SHP77 (cell line): ENCODE results near the gene BLID.

Experiments
- DNase-seq, 2 experiments: peaks; one replicate each; lab custom pipeline; 2025; lab: John Stamatoyannopoulos, UW

The BLID gene

DNA sequence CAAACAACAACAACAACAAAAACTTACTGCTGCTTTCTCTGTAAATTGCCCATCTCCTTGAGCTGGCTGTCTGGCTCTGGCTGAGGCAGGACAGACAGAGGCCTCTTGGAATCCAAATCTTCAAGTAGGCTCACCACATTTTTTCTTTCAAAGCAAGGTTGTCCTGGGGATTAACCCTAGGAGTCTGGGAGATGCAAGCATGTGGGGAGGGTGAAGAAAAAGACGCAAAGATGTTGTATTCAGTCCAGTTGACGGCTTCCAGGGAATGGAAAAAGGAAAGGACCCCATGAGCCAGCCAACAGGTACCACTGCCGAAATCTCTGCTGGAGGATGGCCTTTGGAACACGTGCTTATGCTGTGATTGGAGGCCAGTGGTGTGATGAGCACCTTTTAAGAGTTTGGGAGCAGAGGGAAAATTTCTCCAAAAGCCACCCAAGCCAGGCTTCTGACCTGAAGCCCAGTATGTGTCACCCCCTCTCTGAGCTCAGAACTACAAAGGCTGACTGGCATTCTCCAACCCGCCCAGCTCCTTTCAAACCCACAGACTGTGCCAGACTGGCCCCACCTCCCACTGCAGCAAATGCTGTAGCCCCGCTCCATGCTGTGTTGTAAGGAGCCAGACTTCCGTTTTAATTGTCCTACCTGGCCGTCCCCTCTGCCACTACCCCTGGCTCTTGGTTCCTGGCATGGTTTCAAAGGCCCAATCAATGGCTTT is 10.8 kb downstream of the BLID start:
- DNase-seq = no peak

DNA sequence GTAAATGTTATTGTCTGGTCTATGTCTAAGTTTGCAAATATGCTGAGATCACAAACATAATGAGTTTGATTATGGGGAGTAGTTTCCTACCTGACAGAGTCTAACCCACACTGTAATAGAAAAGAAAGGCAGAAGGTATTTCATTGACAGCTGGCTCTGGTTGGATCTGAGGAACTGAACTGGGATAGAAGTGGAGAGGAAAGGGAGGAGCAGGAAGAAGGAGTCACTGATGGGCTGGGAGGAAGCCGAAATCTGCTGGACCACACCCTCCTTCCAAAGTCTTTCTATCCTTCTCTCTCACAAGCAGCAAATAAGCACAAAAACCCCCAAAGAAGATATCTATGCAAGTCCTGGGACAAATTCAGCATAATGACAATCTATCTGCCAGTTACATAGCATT is 11.7 kb downstream of the BLID start:
- DNase-seq = no peak

DNA sequence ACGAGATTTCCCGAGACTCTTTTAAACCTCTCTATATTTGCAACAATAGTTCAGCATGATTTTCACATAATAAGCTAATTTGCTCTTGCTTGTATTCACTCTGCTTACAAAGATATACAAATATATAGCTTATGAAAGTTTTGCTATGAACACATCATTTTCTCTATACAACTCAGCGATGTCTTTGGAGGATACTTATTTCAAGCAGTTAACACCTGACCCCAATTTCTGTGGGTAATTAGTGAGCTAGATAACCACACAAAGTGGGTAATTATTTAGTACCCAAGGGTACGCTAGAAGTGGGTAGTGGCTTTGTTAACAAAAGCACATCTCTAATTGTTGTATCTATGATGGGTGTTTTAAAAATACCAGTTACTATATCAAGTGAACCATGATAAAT is 12.3 kb downstream of the BLID start:
- DNase-seq = no peak

DNA sequence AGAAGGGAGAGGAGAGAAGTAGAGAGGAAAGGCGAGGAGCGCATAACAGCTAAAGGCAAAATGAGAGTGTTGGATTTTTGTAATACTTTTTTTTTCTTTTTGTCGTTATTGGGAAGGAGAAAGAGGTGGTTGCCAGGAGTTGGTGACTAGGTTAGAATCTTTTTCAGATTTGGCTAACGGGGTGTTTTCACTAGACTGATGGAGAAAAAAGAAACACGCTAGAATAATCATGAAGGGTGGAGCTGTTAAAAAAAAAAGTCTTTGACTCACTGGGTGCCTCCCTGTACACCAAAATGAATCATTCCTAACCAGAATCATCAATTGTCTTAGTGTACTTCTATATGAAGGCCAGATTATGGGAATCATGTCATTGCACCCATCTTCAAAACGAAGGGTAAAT is 12.7 kb downstream of the BLID start:
- no peak for DNase-seq

DNA sequence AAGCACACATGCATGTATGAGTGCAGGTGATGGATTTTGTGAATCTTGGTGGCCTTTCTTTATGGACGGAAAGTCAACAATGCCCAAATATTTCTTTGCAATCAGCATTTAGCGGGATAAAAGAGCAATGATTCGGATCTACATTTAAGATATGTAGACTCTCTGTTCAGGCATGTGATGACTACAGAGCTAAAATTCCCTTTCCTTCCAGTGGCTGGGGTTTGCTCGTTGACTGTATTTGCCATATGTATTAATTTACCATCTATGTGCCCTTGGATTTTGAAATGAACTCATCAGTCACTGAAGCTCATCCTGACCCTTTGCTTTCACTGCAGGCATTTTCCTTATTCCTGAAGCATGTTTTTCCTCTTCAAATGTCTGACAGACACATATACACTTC is 13.6 kb downstream of the BLID start:
- DNase-seq = no peak

DNA sequence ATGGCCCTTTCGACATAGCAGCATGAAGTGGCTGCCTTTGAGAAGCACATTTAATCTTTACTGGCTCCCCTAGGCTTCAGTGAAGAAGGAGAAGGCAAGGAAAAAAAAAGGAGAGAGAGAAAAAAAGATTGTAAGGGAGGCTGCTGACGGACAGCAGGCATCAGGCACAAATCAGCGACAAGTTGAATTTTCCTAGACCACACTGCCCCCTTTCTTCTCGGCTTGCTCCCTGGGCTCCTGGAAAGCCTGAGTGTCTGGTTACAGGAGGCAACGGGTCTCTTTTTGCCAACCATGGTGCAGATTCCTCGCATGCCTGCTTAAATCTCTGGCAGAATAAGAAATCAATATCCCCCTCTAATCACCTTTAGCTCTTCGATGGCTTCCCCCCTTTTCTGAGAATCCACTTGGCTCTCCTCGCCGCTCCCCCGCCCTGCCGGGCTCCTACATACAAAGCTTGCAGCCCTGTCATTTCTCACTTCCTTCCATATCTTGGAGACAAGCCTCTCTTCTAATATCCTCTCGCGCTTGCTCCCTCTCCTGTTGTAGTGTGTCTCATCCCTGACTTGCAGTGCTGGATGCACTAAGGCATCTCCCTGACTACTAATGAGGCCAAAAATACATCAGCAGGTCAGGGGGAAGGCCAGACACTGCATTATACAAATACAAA is 14.3 kb downstream of the BLID start:
- no peak for DNase-seq

DNA sequence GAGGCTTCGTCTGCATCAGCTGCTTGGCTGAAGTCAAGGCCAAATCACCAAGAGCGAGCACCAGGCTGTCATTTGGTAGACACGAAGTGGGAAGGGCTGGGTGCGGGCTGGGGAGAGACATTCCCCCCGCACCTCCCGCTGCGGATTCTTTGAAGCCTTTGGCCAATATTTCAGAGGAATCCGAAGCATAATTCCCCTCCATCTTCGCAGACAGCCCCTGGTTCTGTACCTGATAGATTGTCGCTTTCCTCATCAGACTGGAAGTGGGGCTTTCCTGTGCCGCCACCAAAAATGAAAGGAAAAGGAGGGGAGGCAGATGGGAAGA is 15.3 kb downstream of the BLID start:
- no peak for DNase-seq

DNA sequence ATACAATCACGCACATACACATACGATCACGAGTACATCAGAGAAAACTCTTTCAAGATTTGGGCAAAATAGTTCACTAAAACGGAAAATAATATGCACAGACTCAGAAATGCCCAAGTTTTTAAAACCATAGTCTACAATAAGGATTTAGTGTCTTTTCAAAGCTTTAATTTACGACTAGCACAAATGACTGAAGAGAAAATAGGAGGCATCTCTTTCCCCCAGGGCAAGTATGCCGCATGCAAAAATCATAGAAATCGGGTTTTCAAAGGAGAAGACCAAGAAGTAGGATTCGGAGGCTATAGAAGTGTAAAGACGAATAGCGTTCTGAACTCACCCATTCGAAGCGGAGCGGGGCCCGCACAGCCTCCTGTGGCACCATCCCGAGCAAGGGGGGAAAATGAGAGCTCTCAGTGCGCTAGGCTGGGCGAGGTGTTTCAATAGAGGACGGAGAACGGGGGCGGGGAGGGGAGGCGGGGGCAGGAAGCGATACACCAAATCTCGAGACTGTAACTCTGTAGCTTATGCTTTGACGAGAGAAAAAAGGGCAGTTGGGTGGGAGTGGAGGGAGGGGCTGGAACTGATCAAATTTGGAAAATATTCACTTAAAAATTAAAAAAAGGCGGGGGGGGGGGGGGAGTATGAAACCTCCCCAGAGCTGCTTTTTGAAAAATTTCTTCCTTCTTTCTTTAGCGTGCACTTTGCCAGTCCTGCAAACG is 15.8 kb downstream of the BLID start:
- no peak for DNase-seq

DNA sequence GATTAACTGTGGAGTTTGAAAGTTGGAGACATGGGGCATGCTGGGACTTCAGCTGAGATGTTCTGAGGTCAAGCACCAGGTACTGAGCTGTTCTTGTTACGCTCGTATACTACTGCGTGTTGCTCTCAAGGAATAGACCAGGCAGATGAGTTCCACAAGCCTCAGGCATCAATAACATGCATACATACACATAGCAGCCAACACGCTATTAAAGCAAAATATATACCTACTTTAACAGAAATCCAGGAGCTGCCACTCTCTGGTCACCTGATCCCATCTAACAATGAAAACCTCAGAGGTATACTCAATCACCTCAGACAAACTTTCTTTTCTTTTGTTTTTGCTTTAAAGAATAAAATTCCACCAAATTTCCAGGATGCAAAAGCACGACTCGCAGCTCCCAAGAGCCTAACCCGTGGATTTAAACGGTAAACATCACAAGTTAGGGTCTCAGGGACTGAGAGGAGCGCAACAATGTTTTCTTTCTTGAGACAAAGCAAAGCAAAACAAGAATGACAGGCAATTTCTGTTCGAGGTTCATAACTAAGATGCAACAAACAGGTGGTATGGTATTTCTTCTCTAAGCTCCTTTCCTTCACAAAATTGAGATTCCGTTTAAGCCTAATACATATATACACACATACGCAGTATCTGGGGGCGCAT is 16.5 kb downstream of the BLID start:
- DNase-seq = no peak

DNA sequence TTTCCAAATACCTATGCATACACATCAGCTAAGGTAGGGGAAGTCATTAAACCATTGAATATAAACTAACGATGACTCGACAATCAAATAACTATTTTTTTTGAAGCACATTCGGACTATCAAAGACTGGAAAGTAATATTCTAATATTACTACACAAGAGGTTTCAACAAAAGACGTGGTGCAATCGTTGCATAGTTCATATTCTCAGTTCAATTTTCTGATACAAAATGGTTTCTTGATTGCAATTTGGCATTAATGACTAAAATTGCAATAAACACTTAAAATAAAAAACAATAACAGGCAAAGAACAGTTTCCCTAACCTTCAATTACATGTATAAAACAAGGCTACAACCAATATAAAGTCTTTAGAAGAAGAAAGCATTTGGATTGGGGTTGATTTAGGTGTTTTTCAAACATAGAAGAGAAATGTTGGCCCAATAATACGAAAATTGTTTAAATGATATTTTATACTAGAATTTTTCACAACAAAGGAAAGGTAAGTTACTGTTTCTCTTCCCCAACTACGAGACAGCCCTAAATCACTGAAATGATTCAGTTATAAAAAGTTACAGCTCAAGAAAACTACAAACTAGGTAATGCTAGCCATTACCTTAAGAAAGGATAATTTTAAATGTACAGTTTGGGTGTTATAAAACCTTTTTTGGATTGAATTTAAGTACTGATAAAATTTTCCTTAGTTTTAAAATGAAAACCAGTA is 17.6 kb downstream of the BLID start:
- no peak for DNase-seq

DNA sequence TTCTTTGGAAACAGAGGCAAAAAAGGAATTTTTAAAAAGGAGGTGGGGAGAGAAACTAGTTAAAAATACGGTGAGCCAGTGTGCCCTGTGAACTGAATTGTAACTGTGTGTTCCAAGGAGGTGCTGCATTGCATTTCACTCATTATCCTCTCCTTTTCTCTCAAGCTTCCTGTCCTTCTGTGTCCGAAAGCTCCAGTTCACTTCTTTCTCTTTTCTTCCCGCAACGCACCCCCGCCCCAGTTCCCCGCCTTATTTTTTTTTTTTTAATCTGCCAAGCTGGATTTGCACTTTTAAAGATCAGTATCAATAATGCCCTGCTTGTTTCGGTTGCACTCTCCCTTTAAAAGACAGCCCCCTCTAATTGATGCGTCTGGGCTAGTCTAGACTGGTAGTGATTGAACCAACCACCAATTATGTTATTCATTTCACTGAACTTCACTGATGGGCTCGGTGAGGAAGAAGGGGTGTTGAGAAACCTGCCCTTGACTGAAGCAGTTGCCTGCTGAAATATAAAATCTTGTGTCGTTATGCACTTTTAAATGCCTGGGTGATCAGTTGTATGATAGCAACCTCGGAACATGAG is 18.5 kb downstream of the BLID start:
- DNase-seq = no peak

DNA sequence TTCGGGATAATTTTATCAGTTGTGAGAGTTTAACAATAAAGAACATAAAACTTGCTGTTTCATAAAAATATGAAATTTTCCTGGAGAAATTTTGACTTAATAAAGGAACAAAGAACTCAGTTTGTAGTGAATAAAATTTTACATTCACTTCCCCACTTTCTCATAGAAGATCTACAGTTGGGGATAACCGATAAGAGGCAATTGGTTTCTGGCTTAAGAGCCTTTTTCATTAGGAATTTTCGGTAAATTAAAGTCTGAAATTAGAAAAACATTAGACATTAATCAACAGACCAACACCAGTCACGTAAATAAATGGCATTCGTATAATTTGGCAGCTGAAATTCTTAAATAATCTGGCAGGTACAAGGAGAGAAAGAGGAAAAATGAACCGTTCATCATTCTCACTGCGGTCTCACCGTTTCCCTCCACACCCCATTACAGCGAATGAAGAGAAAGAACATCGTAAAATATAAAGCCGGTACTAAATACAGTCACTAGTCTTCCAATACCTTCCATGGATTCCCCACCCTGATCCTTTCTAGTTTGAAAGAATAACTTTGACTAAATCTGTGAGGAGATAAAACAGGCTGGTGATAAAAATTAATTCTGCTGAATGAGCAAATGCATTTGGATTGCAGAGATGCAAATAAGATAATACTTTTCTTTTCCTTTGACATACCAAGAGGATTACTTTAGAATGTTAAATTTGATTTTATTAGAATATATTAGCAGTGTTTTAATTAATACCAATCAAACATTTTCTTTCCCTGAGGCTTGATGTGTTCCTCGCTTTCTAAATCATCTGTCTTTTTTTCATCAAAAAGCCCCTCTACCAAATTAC is 19.5 kb downstream of the BLID start:
- DNase-seq = no peak

DNA sequence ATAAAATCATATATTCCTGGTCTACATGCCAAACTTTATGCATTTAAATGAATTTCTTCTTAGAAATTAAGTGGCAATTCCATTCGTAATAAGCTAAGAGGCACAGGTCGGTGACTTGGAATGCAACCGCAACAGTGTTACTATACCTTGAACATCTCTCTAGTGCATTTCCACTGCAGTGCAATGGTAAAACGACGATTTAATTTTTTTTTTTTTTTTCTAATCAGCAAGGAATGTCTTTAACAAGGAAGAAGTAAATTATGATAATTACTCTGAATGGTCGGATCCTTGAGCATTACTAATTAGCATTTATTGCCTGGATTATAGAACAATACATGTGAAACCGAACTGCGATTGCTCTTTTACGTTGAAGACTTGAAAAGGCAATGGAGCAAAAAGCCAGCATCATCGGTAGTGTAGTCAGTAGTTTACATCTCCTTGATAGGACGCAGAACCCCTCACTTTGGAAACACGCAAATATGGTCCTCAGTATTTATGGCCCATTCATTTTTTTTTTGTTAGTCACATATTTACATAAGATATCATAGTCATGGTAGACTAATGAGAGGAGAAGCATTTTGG is 20.2 kb downstream of the BLID start:
- DNase-seq = no peak

DNA sequence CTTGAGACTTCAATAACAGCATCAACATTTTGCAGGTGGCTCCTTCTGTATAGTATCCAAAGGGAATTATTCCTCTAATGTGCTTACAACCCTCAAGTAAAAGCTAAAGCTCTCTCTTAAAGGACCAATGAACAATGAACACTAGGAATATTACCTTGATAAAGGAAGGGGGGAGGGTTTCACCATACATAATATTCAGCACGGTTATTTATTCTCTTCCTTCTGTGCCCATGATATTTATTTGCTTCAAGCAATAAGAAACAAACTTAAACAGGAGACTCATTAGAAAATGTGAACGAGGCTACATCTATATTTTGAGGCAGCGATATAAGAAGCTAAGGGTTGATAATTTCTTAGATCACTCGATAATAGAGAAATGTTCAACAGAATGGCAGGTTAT is 21.2 kb downstream of the BLID start:
- no peak for DNase-seq

DNA sequence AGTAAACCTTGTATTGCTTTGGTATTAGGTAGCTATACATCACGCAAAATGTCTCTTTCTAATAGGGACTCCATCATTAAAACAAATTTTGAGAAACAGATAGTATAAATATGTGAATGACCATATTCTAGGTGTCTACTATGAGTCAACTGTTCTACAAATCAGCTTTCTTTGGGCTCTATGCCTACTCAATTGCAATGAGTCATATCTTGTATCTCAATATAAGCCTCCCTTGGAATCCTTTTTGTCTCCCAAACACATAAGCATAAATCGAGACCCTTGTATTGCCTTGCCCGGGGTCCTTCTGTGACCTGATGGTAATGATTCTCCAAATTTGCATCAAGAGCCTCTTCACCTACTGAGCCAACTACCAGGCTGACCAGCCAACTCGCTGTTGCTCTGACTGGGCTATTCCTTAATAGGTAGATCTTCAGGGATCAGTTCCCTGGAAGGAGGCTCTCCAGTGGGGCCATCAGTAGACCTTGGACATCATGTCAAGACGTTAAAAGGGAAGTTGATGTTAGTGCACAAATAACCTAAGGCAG is 22.2 kb downstream of the BLID start:
- no peak for DNase-seq

DNA sequence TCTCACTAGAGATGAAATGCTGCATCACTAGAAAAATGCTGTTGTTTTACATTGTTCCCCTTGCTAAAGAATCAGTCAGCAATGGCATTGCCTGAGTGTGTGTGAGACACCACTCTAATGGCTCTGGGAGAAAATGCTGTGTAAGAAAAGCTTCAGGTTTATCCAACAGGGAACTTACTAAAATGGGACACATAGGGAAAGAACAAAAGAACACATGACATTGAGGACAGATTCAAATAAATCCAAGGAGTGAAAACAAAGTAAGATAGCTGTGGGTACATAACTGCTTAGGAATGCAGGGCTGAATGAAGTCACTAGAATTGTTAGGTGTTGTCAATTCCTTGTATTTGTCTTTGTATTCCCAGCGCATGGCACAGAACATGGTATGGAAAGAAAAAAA is 24.2 kb downstream of the BLID start:
- no peak for DNase-seq

DNA sequence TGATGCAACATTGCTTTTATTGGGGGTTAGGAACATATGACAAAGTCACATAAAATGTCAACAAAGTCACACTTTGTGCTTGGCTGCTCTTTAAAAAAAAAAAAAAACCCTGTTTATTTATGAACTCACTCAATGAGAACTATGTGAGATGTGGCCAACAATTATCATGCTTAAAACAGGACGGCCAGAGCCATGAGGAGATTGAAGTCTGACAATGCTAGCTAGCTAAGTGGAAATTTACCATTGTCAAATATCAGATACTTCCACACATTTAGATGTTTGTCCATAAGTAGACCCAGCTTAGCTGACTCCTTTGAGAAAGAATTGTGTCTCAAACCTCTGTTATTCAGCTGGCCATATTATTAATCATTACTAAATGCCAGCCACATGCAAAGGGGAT is 26.9 kb downstream of the BLID start:
- no peak for DNase-seq

DNA sequence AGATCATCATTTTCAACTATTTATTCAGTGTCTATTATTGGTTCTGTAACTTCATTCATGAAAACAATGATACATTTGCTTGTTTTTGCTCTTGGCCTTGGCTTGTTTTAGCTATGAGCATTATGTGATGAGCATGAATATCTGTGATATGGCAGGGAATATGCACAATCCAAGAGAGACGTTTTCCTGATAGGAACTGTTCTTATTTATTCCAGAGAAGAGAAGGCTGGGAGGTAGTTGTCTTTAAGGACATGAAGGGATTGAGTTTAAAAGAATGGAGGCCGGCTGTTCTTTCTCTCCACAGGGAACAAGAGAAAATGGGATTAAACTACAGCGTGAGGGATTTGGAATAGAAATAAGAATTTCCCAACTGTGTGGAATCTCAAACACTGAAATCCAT is 30.3 kb downstream of the BLID start:
- DNase-seq = no peak

DNA sequence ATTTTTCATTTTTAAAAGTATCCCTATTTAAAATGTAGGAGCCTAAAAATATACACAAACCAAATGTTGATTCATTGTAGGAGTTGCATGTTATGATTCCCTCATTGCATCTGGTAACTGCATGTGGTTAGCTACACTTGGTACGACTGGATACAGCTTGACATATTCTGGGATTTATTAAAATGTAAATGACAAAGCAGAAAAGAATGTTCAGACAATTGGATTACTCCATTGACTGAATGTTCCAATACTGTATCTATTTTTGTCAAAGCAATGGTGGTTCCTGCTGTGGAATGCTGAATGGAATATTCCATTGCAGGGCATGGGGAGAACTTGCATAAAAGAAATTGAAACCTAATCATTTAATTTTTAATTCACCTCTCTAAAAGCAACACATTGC is 30.8 kb downstream of the BLID start:
- DNase-seq = no peak

DNA sequence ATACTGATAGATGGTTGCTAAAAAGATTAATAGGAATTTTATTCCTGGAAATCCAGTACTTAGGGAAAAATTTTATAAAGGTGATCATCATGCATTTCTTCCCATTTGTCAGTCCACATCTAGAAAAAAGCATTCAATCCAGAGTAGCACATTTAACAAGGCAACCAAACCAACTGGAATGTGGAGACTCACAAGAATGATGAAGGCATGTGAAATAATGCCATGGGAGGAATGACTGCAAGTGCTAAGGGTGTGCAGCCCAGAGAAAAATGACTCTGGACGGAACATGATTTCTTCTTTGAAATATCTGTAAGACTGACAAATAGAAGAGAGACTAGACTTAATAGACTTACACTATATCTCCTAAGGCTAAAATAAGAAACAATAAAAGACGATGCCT is 33.8 kb downstream of the BLID start:
- DNase-seq = no peak
